LHCN-M2 (cell line): ENCODE measurements around the gene PIGC. TPM values are rescaled to one million over a fixed set of nuclear protein-coding genes. Genes with fewer than 3 reads are reported as not detected.

ENCODE experiments used
- DNase-seq: peaks from one replicate; pipeline ENCODE4 v3.0.0-alpha.2; 2012; ENCODE audit warnings: low read depth
- total RNA-seq: library from RNA; depleted of rRNA; stranded (reverse); fragments of >200 nt; gene quantifications from 2 replicates; pipeline ENCODE4 v1.2.3, GENCODE V29; 2014; rRNA removed

The PIGC gene
- total RNA-seq, 1 experiment from 2014 or later, result 25.0 TPM

GRCh38 chr1:172398970-172399755, 44.7 kb downstream of the PIGC start:
- DNase-seq, result peak; percentile 96

GRCh38 chr1:172398193-172398592, 45.7 kb downstream of the PIGC start:
- DNase-seq, result no peak

- no peak for DNase-seq
Measured at GRCh38 chr1:172397633-172398032, 46.2 kb downstream of the PIGC start.

GRCh38 chr1:172397221-172397620, 46.6 kb downstream of the PIGC start:
- peak; percentile 63 for DNase-seq

GRCh38 chr1:172395576-172395975, 48.3 kb downstream of the PIGC start:
- no peak for DNase-seq

- peak; percentile 21 for DNase-seq
Measured at GRCh38 chr1:172394811-172395210, 49.1 kb downstream of the PIGC start.

- DNase-seq, result peak; percentile 39
Measured at GRCh38 chr1:172394141-172394751, 49.6 kb downstream of the PIGC start.

GRCh38 chr1:172393354-172393753, 50.5 kb downstream of the PIGC start:
- DNase-seq, result peak; percentile 61

GRCh38 chr1:172391976-172392375, 51.9 kb downstream of the PIGC start:
- DNase-seq, result no peak

Other genes starting within 250 kb of the PIGC start
- gene C1orf105, start 23.4 kb downstream of the PIGC start, total RNA-seq, result 0.19 and 0.46 TPM in 2 replicates
- 32.6 and 41.4 TPM in 2 replicates for gene SUCO, start 89.1 kb upstream of the PIGC start, total RNA-seq
- 0.38 and 0.52 TPM in 2 replicates for gene FASLG, start 215.0 kb upstream of the PIGC start, total RNA-seq